ENCODE data around the gene XPO4.

- TF ChIP-seq SIN3A (IDR thresholded peaks at IDR 0.05; ENCODE audit: borderline replicate concordance, insufficient read depth, low read length), result no peak
- TF ChIP-seq REST (IDR thresholded peaks at IDR 0.05; ENCODE audit: insufficient read depth in 1 of 2, low read depth in 2 of 2, low read length in 2 of 2), result no peak
- no peak for TF ChIP-seq TAF1 (IDR thresholded peaks at IDR 0.05; ENCODE audit: borderline replicate concordance, insufficient read depth, low read length)
These were observed 20.3 kb downstream of the XPO4 start for GRCh38 chr13:20882206-20882605.
